Left hindlimb (tissue), 1 donor: Measurements from ENCODE around the gene GRXCR1.

ENCODE experiments used
- DNase-seq: peaks from one replicate; pipeline ENCODE4 v3.0.0-alpha.2; 2018

Gene GRXCR1

DNA sequence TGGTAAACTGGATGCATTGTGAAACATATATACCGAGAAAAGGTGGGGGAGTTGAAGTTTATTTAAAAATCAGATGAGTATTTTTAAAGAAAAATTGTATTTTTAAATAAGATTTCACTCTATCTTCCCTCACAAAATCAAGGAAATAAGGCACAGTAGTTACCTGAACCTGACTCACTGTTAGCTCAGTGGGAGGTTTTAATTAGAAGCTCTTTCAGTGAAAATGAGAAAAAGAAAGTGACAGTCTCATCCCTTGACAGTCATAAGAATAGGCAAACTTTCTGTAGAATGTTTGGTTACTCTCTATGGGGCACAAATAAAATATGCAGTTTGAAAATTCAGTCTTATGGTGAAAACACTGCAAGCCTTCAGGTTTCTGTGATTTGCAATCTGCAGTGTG lies 49.7 kb downstream of the GRXCR1 start:
- no peak for DNase-seq

DNA sequence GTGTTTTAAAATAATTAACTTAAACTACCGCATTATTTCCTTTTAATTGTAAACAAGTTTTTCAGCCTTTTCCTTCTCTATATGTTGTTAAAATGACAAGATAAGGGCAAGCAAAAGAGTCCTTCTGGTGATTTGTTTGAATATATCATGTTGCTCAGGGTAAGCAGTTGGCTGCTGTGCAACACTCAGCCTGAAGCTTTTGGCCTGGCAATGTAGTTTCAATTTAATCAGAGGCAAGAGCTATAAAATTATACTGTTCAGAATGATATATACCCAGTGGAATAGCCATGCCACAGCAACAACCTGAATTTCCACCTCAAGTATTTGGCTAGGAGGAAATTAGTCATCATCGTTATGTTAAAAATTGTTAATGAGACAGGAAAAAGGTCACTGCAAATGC lies 53.4 kb downstream of the GRXCR1 start:
- no peak for DNase-seq

DNA sequence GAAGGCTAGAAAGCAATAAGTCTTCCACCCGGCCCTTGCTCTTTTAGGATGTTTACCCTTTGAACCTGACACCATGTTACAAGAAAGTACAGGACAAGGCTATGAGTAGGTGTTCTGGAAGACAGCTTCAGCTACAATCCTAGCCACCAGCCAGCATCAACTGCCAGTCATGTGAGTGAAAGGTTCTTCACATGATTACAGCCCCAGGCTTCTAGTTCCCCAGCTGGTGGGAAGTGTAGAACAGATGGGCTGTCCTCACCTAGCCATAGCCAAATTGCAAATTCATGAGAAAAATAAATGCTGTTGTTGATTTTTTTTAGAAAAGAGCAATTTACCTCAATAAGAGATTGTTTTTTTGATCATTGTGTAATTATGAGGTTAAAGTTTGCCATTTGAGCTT lies 60.8 kb downstream of the GRXCR1 start:
- no peak for DNase-seq

DNA sequence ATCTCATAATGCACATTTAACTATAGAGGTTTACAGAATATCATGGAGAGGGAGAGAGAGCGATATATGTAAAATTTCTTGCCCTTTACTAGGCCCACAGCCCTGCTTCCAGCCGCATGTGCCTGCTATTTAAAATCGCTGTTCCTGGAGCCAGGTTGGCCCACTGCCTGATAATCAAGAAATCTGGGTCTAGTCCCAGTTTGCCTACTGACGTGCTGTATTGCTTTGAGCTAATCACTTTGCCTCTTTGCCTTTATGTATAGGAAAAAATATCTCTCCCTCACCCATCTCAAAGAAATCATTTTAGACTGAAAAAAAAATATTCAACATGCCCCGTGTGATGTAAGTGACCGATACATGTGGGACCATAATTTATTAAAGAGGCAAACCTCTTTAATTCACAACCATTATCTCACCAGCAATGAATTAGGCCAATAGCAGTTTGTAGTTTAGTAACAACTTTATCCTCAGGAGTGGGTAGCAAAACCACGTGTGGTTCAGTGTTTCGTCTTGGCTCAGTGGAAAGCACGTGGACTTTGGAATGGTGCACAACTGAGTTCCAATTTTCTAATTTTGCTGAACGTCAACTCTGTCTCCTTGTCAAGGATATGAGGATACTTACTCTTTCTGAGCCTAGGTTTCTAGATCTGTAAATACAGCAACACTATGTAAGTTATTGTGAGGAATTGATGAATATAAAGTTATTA lies 62.6 kb downstream of the GRXCR1 start:
- peak; percentile 44 for DNase-seq

DNA sequence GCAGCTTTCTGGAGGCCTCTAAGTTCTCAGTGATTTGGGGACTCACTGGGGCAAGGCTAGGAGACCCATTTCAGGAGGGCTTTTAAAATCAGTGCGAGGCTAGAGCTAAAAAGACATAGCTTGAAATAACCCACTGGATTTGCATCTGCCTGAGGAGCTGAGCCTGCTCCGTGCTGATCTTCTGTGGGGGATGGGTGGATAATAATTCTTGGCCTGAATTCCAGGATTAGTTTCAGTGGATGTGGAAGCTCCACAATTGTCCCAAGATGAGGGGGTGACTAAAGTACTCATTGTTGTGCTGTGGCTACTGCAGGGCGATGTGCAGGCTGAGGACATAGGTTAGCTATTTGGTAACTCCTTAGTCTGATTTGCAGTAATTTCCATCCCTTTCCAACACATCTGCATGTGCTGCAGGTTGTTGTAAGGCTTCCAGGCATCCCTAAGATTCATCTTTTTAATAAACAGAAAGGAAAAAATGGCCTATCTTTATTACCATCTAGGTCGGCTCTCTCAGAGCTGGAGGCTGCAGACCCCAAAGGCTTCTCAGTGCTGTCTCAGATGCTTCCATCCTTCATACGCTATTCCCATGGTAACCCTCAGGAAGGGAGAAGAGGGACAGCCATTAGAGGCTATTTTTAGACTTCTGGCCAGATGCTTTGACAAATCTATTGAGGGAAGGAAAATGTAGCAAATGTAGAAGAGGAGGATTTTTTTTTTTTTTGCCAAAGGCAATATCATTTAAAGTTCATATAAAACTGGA lies 63.4 kb downstream of the GRXCR1 start:
- no peak for DNase-seq

DNA sequence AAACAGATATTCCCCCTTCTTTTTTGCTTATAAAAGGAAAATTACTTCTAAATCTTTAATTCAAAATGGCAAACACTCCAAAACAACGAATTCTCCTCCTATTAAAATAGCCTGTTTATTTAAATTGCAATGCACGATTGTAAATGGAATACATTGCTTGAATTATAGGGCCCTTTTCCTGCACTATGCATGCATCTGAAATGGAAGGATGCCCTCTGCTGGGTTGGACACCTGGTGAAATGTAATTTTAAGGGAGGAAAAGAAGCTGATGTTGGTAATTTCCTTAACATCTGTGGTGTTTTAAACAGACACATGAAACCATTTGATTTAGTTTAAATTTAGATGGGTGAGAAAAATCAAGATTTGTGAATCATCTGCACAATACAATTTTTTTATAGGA lies 72.8 kb downstream of the GRXCR1 start:
- no peak for DNase-seq

DNA sequence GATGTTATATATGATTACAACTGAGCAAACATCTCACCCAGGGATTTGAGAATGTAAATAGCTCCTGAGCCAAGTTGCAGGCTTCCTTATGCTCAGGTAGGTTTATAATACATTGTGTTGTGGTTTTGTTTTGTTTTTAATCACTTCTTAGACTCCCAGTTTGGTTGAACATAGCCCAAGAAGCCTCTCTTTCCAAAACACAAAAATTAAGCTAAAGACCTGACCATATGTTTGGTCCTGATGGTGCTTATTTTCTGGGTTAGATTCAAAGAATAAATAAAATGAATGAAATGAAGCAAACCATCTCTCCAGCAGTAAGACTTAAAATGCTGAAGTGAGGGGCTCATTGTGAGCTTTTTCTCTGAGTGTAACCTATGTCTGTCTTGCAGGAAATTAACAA lies 93.5 kb downstream of the GRXCR1 start:
- DNase-seq: no peak

DNA sequence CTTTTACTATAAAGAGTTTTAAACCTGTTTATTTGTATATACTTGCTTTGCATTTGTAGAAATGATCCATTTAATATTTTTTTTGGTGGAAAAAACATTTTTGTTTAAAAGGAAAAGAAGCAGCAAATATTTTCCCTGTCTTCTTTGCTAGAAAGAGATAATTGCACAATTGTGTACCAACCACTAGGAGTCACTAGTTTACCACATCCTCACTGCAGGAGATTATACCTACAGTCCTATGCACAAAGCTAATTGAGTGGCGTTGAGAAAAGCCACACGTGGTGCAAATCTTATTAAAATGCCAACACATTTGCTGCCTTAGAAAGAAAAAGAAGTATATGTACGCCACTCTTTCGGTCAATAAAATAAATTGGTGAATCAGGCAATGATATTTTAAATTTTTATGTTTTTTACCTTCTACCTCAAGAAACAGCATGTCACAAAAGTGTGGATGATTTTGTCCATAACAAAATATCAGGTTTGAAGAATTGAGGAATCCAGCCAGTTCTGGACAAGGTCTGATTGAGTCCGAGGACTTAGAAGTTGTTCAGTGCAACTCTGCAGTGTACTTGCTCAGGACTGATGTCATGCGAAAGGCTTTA lies 102.9 kb downstream of the GRXCR1 start:
- no peak for DNase-seq

DNA sequence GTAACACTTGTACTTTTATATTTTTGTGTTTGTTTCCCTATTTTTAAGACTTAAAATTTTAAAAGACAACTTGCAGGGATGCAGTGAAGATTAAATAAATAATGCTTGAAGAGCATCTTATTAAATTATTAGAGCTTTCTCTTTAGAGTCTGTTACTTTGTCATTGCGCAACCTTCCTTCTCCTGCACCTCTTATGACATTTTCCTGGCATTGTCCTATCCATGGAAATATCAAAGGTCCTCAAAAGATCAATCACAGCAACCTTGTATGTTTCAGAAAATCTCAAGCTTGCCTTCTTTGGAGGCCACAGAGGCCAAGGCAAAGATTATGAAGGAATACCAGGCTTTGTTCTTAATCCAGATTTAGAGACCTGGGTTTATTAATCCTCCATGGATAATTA lies 116.3 kb downstream of the GRXCR1 start:
- no peak for DNase-seq

DNA sequence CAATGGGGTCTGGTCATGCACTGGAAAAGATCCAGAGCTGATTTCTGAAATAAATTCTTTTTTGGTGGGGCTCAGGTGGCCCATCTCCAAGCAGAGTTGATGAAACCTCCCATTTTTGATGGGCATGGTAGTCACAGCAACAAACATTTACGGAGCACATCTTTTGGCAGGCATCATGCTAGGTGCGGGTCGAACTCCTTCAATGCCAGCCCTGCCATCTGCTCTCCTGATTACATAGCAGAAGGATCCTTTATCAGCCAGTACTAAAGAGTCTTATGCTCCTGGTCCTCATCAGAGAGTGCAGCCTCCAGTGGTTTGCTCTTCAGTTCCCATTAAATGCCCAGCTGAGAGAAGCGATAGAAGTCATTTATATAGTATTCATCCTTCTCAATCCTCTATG lies 121.7 kb downstream of the GRXCR1 start:
- DNase-seq: no peak

DNA sequence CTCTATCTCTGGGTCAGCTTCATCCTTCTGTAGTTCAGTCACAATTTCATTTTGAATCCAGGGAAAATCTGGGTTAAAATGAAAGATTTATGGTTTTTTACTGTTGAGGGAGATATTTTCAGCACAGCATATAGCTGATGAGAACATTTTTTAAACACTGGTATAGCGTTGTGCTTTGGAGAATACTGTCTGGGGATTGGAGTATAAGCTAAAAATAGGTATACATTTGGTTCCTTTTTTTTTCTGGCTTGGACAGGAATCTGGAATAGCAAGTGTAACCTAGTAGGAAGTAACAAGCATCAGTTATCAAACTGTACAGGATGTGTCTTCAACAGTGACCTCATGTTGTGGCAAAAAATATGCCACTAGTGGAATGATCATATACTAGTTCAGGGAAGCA lies 149.1 kb downstream of the GRXCR1 start:
- DNase-seq: no peak

DNA sequence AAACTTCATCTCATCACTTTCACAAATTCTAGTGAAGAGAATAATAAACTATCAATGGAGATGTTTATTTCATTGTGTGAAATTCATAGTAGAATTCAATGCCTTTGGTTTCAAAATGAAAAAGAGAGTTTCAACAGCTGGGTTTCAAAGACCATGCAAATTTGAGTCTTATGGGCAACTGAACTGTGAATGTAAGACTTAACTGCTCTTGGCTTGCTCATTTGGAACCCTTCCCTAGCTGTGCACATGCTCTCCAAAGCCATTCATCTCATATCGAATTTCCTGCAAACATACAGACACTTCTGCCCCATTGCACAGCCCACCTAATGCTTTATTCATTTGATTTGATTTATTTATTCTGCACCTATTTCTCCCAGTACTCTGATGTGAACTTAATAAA lies 154.5 kb downstream of the GRXCR1 start:
- no peak for DNase-seq

DNA sequence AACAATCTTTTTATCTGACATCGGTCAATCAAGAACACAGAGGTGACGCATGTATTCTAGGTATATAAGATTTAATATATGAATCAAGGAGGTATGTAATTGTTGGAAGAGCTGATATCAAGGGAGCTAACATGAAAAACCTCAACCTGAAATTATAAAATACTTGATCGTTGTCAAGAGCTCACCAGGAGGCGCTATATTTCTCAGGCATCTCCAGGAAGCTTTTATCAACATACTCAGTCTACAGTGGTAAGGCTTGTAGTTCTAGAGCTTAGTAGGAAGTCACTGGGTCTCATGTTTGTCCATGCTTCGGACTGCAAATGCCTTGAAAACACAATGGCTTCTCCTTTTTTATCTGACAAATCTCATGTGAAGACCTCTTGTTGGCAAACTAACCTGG lies 156.1 kb downstream of the GRXCR1 start:
- DNase-seq: no peak

DNA sequence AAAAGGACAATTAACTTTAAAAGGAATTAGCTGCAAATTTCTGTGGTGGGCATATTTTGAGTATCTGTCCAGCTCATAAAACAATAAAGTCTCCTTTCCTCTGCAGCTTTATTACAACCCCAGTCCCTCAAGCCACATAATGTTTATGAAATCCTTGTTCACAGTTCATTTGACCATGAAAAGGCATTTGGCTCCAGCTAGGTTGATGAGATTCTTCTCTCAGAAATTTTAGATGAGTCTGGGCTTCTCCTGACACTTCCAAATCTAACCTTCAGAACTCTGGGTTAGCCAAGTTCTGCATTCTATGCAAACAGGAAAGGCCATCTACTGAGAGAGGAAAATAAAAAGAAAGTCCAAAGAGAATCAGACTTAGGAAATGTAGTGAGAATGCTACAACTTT lies 156.8 kb downstream of the GRXCR1 start:
- DNase-seq: no peak

DNA sequence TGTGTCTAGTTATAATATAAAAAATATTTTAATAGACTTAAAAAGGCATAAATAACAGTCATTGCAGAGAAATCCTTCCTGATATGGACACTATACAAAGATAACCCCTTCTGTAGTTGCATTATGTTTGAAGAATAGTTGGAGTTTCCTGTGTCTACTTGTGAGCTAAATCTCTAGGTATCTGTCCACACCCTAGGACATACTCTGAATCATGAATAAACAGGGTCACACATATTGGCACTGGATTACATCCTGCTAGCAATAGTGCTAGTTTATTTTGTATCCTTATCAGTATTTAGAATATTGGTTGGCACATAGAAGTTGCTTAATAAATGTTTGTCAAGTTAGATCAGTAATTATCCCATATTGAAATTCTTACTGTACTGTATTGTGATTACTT lies 173.9 kb downstream of the GRXCR1 start:
- DNase-seq: no peak

DNA sequence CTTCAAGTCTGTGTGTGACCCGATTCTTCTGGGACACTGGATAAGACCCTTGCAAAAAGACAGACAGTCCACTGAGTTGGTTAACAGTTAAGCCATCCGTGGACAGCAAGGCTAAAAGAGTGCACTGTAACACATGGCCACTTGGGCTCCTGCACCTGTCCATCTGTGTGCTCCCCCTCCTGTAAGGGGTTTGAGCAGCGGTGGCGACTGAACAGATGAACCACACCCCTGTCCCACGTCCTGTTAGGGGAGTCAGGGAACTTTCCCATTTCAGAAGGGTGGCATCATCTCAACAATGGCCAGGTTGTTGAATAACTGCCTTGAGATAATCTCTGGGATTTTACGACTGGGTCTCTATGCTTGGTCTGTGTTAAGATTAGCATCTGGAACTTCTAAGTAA lies 178.6 kb downstream of the GRXCR1 start:
- DNase-seq: no peak
